ENCODE results near the gene RREB1.
A peak's percentile ranks its signal among the peaks of the same experiment; 100 is the strongest.

Gene RREB1

DNA sequence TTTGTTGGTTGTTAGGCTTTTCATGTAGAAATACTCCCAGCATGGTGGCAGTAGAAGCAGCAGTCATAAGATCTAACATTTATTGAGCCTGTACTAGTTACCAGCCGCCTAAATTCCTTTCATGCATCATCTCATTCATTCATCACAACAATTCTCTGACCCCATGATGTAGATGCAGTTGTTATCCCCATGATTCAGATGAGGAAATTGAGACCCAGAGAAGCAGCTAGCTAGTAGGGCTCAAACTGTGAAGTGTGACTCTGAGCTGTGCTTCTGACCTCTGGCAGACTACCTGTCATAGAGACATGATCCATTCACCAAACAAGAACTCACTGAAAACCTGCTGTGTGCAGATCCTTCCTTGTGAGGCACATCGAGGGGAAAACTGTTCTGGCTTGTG is 16.9 kb downstream of the RREB1 start:
- DNase-seq: no peak

- DNase-seq: no peak
These were observed 17.5 kb downstream of the RREB1 start for GRCh38 chr6:7125290-7125689.

DNA sequence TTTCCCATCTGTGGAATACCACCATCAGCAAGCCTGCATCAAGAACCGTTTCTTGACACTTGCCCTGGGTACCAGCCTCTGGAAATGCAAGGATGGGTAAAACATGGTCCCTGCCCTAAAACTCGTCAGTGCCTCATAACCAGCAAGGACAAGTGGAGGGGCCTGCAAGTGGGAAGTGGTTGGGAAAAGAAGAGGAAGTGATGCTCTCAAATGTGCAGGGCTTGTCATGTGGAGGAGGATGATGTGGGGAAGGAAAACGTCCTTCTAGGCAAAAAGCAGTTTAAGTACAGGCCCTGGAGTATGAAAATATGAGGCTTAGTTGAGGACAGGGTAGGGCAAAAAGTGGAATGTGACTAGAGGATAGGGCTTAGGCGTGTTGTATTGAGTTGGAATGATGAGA is 19.0 kb downstream of the RREB1 start:
- DNase-seq: no peak

DNA sequence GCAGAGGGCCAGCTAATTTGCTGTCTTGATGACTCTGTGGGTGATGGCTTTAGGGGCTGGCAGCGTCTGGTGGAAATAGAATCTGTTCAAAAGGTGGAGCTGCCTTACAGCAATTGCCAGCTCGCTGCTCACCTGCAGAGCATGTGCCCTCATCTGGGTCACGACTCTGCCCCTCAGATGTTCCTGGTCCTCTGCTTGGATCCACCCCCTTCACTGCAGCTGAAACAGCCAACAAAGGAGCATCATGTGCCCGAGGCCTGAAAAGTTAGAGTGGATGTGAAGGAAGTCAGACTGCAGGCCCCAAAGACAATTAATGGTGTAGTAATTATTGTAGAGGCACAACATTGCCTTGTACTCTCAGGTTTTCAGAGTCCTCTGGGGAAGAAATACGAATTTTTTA is 19.9 kb downstream of the RREB1 start:
- DNase-seq: no peak

GRCh38 chr6:7129360-7129759 is 21.6 kb downstream of the RREB1 start:
- DNase-seq: no peak

DNA sequence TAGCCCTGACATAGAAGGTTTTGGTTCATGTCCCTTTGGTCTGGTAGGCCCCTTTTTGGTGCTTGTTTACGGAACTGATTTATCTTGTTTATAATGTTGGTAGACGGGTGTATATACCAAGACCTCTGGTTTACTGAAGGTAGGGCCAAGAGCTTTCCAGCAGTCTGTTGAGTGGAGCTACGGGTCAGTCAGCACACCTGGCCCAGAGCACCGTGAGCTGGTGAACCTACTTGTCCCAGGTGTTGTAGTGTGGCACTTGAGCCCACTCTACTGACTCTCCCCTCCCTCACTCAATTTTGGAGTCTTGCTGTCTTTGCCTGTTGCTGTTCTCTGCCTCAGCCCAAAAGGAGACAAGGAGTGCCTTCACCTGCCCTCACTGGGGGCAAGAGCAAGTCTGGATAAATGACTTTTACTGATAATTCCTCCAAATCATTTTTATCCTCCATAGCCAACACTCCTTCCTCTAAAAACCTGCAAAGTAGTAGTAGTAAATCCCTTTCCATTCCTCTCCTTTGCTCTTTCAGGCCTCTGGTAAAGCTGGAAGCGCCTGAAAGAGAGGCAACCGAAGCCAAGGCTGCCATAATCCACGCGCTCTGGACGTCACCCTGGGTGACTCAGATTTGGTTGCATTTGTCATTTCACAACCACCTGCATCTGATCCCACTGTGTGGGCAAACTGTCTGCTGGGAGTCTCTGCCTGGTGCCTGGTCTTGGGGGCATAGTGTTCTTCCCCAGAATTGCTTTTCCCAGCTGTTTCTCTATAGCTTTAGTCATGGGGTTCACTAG is 22.2 kb downstream of the RREB1 start:
- DNase-seq: no peak

GRCh38 chr6:7131390-7131789 is 23.6 kb downstream of the RREB1 start:
- no peak for DNase-seq

DNA sequence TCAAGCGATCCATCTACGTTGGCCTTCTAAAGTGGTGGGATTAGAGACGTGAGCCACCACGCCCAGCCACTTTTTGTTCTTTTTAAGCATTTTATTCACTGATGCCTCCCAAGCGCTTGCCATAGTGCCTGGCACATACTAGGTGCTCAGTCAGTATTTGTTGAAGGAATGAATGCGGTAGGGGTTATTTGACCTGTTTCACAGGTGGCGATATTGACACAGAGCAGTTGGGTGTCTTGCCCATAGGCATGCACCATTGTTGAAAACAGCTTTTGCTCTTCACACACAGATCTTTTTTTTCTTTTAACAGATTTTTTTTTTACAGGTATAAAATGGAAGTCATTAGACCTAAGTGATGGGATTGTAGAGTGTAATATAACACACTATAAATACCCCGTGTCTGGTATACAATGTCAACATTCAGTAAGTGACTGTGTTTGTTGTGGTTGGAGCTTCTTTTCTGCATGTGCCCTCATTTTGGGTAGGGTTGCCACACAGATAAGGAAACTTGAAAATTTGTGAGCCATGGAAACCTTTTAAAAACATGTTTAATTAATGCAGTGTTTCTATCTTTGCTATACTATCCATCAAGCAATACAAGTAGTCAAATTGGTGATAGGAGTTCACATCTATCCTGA is 24.8 kb downstream of the RREB1 start:
- no peak for DNase-seq

- no peak for DNase-seq
These were observed 27.4 kb downstream of the RREB1 start for GRCh38 chr6:7134999-7135745.

GRCh38 chr6:7135755-7136154 is 28.0 kb downstream of the RREB1 start:
- DNase-seq: no peak

DNA sequence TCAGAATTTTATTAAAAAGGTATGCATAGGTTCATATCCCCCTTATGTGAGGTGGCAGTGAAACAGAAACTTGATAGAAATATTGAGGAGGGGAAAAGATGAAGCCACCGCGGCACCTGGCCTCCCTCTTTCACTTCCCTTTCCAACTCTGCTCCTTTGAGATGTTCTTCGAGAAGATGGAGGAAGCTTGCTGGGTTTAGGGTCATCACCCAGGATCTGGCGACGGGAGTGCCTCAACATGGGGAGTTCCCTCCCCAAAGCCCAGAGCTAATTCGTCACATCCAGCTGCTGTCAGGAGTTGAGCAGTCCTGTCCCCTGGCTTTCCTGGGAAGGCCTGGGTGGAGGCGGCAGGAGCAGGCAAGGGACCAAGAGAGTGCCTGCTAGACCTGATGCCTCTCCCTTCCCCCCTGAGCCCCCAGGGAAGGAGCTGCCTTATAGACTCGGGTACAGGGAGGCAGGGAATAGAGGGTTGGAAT is 29.1 kb downstream of the RREB1 start:
- no peak for DNase-seq

DNA sequence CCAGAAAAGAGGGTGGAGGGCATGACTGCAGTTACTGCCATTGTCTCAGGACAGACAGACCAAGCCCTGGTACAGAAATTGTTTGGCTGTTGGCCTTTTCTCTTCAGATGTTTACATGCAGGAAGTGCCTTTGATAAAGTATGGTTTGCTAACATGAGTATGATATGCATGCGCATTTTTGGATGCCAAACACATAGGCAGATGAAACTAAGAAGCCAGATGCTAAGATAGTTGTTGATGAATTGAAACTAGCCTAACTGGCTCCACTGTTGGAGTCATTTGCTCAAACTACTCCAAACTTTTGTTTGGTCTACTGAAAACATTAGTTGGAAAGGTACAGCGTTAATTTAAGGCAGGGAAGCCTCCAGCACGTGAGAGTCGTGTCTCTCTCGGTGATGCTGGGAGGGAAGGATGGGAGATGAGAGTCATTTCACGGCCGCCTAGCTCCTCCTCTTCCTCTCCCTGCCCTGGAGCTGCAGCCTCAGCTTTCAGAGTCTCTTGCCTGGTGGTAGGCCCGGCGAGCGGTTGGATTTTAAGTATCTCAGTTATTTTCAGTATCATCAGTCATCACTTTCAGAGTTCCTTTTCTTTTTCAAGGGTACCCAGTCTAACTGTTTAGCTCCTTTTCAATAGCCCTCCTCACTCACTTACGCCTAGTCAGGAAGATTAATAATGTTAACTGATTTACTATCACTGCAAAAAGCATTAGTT is 29.7 kb downstream of the RREB1 start:
- DNase-seq: peak; percentile 53

DNA sequence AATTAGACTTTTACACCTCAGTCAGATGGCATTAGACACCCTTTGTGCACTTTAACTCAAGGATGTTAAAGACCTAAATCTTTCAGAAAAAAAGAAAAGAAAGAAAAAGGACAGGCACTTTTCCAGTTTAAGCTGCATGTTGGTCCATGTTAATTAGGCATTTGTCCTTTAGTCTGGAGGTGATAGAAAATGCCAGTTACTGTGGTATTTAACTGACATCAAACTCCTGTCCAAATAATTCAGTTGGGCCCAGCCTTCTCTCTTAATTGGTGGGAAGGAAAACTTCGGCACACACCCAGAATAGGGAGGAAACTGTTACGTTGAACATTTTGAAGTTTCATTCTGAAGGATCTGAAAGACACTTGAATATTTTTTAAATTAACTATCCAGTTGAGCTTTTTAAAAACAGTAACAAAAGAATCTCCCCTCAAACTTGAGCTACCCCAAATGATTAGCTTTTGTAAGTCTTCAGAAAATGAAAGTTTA is 30.3 kb downstream of the RREB1 start:
- DNase-seq: no peak

GRCh38 chr6:7138921-7139358 is 31.2 kb downstream of the RREB1 start:
- no peak for DNase-seq

GRCh38 chr6:7139835-7140470 is 32.2 kb downstream of the RREB1 start:
- no peak for DNase-seq

DNA sequence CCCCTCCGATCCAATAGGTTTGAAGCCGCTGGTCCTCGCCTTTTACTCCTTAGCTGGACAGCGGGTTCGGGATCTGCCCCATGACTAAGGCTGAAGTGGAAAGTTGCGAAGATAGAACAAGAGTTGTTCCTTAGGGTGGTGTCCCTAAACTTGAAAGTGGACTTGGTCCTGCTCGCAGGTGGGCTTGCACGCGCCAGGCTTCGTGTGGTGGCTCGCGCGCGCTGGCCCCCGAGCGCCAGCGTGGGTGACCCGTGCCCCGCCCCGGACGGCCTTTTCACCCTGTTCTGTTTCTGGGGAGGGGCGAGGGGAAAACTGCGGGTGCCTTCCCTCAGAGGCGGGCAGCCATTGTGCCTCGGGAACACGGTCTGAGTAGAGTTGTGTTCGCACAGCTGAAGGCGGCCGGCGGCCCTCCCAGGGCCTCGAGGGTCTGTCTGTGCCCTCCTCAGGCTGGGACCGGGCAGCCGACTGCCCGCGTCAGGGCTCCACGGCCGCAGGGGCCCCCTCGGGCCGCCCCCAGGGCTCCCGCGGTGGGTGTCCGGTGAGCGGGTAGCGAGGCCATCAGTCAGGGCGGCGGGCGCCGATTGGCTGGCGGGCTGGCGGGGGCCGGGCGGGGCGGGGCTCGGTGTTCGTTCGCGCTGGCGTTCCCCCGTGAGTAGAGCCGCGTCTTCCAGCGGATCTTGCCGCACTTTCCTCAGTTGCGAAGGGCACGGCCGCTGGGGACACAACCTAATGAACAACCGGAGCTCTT is 33.0 kb downstream of the RREB1 start:
- peak; percentile 89 for DNase-seq

GRCh38 chr6:7142228-7142801 is 34.6 kb downstream of the RREB1 start:
- no peak for DNase-seq

DNA sequence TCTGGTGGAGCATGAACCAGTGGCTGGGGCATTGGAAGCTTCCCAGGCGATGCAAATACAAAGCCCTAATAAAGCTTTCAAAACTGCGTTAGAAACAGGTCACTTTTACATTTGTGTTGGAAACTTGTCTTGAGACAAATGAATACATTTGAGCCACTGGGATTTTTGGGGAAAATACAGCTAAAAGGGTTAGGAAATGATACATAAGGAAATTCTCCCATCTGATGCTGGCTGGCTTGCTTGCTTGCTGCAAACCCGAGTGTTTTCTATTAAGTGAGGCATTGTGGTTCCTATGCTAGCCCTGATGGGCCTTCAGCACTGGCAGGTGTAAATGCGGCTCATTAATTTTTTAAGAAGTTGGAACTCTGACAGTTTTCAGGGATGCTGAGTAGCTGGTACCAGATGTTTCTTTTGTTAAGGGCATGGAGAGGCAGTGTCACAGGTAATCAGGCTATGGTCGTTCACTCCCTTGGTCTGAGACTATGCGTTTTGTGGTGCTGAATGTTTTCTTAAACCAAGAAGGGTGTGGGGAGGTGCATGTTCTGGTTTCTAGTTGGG is 35.2 kb downstream of the RREB1 start:
- peak; percentile 41 for DNase-seq

GRCh38 chr6:7143476-7143974 is 35.8 kb downstream of the RREB1 start:
- peak; percentile 62 for DNase-seq

DNA sequence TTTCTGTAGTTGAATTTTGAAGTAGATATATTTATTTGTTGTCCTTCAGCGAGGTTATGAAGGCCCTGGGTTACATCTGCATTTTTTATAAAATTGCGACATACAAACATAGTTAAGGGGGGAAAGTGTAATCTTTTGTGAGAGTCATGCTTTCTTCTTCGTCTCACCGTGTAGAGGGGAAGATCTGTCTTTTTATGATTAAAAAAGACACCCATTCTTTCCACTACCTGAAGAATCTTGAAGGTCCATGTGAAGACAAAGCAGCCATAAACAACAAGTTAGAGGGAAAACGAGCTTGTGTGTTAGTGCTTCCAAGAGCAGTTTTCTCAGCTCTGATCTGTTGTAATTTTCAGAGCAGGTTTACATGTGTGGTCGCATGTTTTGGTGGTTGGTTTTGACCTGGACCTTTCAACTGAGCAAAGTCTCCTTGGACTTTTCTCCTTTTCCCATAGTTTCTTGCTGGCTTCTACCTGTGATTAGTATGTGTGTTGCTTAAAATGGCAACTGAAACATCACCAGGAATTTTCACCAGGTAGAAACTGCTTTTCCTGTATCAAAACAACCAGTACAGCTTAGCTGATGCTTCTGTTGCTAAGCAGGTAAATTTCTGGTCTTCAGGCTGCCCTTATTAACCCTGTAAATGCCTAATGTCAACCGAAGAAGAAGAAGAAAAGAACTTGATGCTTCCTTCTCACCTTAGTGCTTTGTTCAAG is 37.3 kb downstream of the RREB1 start:
- no peak for DNase-seq

Data from retina (tissue), 1 donor.